Fibroblast of pulmonary artery (primary cell): ENCODE data around the gene TJP3.

Experiments used
- DNase-seq: peaks from one replicate; pipeline ENCODE4 v3.0.0-alpha.2; 2010; ENCODE audit warnings: low read depth
- H3K4me3 ChIP-seq: replicated peaks from 2 replicates; pipeline ENCODE4 v1.5.1; 2011; ENCODE audit warnings: low read depth, mild to moderate bottlenecking, control low read depth, low read length, moderate library complexity
- TF ChIP-seq, protein P1 (sequence below): IDR thresholded peaks from 2 replicates; pipeline ENCODE4 v1.5.1; 2011; ENCODE audit warnings: mild to moderate bottlenecking, control low read depth, low read length, inconsistent platforms; ENCODE audit errors: missing control alignments

The TJP3 gene

DNA sequence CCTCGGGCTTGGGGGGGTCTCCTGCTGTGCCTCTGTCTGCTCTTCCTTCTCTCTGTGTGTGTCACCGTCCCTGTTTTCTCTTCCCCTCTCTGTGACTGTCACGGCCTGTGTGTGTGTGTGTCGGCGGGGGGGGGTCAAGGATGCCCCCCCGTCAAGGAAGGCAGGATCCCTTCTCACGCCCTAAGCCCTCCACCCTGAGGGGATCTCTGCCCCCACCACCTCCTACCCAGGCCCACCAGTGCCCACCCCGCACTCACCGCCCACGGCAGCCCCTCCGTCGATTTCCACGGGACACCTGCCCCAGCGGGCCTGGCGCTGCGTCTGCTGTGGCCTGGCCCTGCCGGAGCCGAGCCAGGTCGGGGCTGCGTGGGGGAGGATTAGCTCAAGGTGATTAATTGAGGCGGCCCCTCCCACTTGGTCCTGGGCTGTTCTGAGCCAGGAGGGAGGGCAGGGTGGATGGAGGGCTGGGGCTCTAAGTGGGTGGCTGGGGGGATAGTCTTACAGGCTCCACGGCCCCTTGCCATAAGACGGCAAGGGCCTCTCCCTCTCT lies 63.8 kb downstream of the TJP3 start, which contains the start of gene RAX2:
Gene RAX2, minus strand, starts transcription at position 323 of the 550 bp plus-strand sequence. CDS start 486 bp downstream, outside the sequence.
- TF ChIP-seq, protein P1, sequence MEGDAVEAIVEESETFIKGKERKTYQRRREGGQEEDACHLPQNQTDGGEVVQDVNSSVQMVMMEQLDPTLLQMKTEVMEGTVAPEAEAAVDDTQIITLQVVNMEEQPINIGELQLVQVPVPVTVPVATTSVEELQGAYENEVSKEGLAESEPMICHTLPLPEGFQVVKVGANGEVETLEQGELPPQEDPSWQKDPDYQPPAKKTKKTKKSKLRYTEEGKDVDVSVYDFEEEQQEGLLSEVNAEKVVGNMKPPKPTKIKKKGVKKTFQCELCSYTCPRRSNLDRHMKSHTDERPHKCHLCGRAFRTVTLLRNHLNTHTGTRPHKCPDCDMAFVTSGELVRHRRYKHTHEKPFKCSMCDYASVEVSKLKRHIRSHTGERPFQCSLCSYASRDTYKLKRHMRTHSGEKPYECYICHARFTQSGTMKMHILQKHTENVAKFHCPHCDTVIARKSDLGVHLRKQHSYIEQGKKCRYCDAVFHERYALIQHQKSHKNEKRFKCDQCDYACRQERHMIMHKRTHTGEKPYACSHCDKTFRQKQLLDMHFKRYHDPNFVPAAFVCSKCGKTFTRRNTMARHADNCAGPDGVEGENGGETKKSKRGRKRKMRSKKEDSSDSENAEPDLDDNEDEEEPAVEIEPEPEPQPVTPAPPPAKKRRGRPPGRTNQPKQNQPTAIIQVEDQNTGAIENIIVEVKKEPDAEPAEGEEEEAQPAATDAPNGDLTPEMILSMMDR = no peak
- no peak for DNase-seq
- H3K4me3 ChIP-seq = no peak within 1 kb of the TSS

DNA sequence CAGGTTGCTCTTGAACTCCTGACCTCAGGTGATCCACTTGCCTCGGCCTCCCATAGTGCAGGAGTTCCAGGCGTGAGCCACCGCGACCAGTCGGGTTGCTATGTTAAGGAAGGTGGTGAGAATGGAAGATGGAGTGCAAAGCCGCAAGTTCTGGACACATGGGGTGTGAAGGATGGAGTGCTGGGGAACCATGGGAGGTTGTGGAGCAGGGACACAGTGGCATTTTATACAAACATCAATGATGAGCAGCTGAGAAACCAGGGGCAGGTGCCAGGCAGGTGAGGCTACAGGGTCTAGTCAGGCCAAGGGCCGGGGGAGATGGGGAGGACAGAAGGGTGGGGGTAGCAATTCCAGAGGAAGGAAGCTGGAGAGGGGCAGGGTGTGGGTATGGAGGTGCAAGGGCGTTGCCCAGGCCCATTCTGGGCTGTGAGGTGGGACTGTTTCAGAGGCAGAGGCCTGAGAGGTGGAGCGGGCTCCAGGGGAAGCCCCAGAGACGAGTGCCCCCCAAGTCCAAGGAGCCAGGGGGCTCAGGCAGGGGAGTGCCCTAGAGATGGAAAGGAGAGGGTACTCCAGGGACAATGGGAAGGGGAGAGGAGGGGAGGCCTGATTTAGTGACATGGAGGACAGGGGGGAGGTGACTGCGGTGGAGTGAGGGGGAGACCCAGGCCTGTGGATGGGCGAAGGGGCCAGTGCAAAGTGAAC lies 65.8 kb downstream of the TJP3 start:
- no peak overlapping the region for H3K4me3 ChIP-seq
- TF ChIP-seq, protein P1 = no peak
- no peak for DNase-seq

DNA sequence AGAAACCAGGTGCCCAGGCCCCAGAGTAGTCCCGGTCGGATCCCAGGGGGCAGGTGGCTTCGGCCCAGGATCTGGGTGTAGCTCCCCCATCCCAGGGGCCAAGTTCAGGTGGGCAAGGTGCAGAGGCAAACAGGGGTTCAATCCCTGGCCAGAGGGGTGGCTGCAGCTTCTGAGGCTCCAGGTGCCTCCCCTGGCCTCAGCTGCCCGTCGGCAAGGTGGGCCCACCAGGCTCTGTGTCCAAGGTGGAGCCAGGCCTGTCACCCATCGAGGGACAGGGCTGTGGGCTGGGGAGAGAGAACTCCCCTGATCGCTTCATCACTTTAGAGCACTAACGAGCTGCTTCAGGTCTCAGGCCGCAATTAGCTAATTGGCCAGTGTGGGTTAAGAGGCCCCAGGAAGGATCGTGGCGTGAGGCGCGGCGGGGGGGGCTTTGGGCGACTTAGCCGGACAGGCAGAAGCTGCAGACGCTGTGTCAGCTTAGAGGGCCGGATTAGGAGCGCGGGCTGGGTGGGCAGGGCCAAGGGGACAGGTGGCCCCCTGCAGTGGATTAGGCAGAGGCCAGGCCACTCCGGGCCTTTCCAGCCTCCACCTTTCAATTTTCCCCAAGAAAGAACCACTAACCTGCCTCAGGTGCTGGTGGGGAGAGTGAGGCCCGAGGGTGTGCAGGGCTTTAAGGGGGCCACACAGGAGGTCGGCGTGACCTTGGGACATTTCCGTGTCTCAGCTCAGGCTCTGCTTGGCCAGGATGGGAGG lies 66.6 kb downstream of the TJP3 start:
- no peak for DNase-seq
- TF ChIP-seq, protein P1 = no peak
- H3K4me3 ChIP-seq = no peak overlapping the region

DNA sequence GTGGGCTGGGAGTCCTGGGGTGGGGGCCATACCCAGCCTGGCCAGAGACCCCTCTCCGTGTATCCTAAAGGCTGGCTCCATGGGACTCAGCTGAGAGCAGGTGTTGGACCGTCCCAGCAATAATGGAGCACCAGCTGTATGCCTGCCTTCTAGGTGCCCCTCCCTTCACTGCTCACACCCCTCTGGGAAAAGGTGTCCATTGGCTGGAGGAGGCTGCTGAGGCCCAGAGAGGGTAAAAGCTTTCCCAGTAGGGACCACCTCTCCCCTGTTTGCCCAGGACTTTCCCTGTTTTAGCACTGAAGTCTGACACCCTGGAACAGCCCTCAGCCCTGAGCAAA lies 67.2 kb downstream of the TJP3 start:
- TF ChIP-seq, protein P1 = no peak
- no peak for DNase-seq
- no peak overlapping the region for H3K4me3 ChIP-seq

DNA sequence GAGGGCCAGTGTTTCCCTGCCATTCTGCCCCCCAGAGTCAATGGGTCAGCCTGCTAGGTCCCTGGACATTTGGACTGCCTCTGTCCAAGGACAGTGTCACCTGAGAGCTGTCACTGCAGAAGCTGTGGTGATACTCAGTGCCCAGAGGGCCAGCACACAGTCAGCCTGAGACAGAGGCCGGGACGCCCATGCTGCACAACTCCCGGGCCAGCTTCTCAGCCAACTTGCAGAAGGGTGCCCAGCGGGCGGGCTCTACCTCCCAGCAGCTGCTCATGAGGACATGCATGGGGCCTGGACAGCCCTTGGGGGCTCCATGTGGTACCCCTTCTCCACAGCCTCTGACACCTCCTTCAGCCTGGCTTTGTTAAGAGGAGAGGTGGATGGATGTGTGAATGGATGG lies 67.6 kb downstream of the TJP3 start:
- TF ChIP-seq, protein P1 = no peak
- H3K4me3 ChIP-seq = no peak overlapping the region
- no peak for DNase-seq

DNA sequence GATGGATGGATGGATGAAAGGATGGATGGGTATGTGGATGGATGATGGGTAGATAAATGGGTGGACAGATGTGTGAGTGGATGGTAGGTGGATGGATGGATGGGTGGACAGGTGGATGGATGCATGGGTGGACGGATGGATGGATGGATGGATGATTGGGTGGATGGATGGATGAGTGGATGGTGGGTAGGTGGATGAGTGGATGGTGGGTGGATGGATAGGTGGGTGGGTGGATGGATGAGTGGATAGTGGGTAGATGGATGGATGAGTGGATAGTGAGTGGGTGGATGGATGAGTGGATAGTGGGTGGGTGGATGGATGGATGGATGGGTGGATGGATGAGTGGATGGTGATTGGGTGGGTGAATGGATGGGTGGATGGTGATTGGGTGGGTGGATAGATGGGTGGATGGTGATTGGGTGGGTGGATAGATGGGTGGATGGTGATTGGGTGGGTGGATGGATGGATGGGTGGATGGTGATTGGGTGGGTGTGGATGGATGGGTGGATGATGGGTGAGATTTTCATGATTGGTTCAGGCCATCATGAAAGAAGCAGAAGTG lies 68.4 kb downstream of the TJP3 start:
- no peak for DNase-seq
- TF ChIP-seq, protein P1 = no peak
- no peak overlapping the region for H3K4me3 ChIP-seq
